ENCODE measurements around the gene GGN.

DNA sequence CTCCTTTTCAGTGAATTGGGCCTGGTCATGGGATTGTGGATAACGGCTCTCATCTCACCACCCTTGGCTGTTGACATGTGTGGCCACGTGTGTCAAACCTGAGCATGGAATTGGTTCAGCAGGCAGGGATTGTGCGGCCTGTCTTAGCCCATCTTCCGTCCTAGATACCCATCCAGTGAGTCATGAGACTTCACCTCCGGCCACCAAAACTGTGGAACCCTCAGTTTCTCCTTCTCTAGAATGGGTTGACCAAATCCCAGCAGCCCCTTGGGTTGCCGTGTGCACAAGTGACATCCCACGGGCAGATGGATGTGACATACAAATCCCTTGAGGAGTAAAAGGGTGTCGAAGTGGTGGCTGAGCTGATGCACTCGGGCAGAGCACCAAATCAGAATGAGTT lies 6.7 kb downstream of the GGN start:
- TF ChIP-seq CTCF (IDR thresholded peaks at IDR 0.05) (no peak), POLR2A (IDR thresholded peaks at IDR 0.05) (no peak)

Data from testis (tissue), 2 donors.